ENCODE measurements around the gene ENPP3. TPM values are rescaled to one million over a fixed set of nuclear protein-coding genes. Genes with fewer than 3 reads are reported as not detected.

Gene ENPP3
- total and polyA plus RNA-seq, 2 of the 13 experiments (the other 11 are each of a cell fraction or from before 2014, with no cell fraction given) = 40.0 to 75.4 TPM

GRCh38 chr6:131784561-131784960 lies 147.5 kb downstream of the ENPP3 start:
- no TSS peak for BruUV-seq (replicated peaks)
- in situ Hi-C loops (cut with HindIII; ENCODE audit: extremely low pct_ligation_motif_present, low pct_unique_long_range_greater_than_20kb) = no loop called here
- intact Hi-C loops (cut with micrococcal nuclease; ENCODE audit: unreplicated experiment) = no loop called here
- 40% methylated on average over 1 of the region's 1 CpG for WGBS (ENCODE audit: low lambda C conversion rate)
- ChIA-PET POLR2A (no interaction called here), CTCF (ENCODE audit: low intra/inter-chr PET ratio, low total read pairs) (no interaction called here)
- Histone ChIP-seq H3K36me3 (replicated peaks in 1 of 2; ENCODE audit: control insufficient read depth in 1 of 2, insufficient read depth in 2 of 2, low read length in 2 of 2) (no peaks in the 10 kb centered on the region), H4K20me1 (ENCODE audit: insufficient read depth, low read length) (no peaks in the 10 kb centered on the region), H3K9ac (ENCODE audit: insufficient read depth, low read depth, low read length) (no peak overlapping the region), H3K27ac (ENCODE audit: extremely low read length, insufficient read depth, low read length) (no peak overlapping the region), H3K4me2 (ENCODE audit: low read depth, low read length) (no peak overlapping the region), H3K79me2 (ENCODE audit: insufficient read depth, low read length) (no peaks in the 10 kb centered on the region), H3K27me3 (ENCODE audit: control insufficient read depth in 1 of 2, insufficient read depth in 2 of 2, low read length in 2 of 2) (no peaks in the 10 kb centered on the region), H3K9me3 (ENCODE audit: low read length) (no peaks in the 10 kb centered on the region), H3K4me3 (replicated peaks in 1 of 3; ENCODE audit: insufficient read depth in 1 of 3, low read depth in 2 of 3, low read length in 3 of 3) (no peak overlapping the region), H2AFZ (ENCODE audit: low read length) (peak overlapping the region; percentile 37), H3K4me1 (ENCODE audit: insufficient read depth, low read length) (peaks cover 37% of the 10 kb centered on the region)
- DNase-seq (ENCODE audit: low spot score) = no peak
- ATAC-seq = no peak
- no peak for TF ChIP-seq ZNF629 (CRISPR knock-in tag; conservative IDR thresholded peaks at IDR 0.05)
- TF ChIP-seq, protein P1, sequence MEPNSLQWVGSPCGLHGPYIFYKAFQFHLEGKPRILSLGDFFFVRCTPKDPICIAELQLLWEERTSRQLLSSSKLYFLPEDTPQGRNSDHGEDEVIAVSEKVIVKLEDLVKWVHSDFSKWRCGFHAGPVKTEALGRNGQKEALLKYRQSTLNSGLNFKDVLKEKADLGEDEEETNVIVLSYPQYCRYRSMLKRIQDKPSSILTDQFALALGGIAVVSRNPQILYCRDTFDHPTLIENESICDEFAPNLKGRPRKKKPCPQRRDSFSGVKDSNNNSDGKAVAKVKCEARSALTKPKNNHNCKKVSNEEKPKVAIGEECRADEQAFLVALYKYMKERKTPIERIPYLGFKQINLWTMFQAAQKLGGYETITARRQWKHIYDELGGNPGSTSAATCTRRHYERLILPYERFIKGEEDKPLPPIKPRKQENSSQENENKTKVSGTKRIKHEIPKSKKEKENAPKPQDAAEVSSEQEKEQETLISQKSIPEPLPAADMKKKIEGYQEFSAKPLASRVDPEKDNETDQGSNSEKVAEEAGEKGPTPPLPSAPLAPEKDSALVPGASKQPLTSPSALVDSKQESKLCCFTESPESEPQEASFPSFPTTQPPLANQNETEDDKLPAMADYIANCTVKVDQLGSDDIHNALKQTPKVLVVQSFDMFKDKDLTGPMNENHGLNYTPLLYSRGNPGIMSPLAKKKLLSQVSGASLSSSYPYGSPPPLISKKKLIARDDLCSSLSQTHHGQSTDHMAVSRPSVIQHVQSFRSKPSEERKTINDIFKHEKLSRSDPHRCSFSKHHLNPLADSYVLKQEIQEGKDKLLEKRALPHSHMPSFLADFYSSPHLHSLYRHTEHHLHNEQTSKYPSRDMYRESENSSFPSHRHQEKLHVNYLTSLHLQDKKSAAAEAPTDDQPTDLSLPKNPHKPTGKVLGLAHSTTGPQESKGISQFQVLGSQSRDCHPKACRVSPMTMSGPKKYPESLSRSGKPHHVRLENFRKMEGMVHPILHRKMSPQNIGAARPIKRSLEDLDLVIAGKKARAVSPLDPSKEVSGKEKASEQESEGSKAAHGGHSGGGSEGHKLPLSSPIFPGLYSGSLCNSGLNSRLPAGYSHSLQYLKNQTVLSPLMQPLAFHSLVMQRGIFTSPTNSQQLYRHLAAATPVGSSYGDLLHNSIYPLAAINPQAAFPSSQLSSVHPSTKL (CRISPR knock-in tag; IDR thresholded peaks at IDR 0.05) = no peak
- TF ChIP-seq, protein P2, sequence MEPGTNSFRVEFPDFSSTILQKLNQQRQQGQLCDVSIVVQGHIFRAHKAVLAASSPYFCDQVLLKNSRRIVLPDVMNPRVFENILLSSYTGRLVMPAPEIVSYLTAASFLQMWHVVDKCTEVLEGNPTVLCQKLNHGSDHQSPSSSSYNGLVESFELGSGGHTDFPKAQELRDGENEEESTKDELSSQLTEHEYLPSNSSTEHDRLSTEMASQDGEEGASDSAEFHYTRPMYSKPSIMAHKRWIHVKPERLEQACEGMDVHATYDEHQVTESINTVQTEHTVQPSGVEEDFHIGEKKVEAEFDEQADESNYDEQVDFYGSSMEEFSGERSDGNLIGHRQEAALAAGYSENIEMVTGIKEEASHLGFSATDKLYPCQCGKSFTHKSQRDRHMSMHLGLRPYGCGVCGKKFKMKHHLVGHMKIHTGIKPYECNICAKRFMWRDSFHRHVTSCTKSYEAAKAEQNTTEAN (CRISPR knock-in tag; conservative IDR thresholded peaks at IDR 0.05) = no peak
- no peak for FAIRE-seq
